Right lobe of liver (tissue), 4 donors: ENCODE results near the gene MRPS11.

Experiments used
- CTCF ChIP-seq, 4 donors: fragments of 200-600 bp in 3 of 4; fragments of 450-650 bp in 1 of 4; IDR thresholded peaks; one replicate each; pipeline versions ENCODE4 v1.5.1 to v1.8.0; 2016 to 2022; ENCODE audit warnings: antibody characterized with exemption in 4 of 4, mild to moderate bottlenecking in 2 of 4
- POLR2A ChIP-seq: fragments of 450-650 bp; IDR thresholded peaks from one replicate; pipeline ENCODE4 v1.6.1; 2017; ENCODE audit warnings: antibody characterized with exemption, mild to moderate bottlenecking
- donor health status: DM: no; HTN: no; CAD: no.
- donor health status: DM: no; HTN: no; CAD: no.
- donor health status: DM: no; HTN: yes; CAD: no.

DNA sequence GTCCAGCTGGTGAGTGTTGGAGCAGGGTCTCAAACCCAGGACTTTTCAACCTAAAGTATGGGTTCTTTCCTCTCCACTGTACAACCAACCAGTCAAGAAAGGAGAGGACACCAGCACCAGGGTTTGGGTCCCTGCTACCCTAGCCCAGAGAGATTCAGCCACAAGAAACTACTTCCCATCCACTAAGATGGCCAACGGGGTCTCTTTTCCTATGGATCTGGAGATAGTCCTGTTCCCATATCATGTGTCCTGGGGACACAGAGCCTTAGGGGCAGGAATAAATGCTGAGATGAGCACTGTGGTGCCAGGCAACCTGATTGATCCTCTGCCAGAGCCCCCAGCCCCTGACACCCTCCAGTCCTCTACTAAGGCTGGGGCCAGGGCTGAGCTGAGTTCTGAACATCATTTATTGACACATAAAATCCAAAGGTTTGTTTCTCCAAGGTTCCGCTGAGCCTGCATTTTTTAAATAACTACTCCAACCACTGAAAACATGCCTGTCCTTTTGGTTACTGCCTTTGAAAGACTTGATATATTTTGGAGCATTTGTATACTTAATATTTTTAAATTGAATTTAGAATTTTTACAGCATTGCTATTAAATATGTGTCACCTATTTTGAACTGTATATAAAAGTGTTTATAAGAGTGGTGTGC lies 26.3 kb upstream of the MRPS11 start:
- TF ChIP-seq CTCF (IDR thresholded peaks at IDR 0.05): no peak
- TF ChIP-seq POLR2A: no peak
